HepG2 (cell line): ENCODE results near the gene GPRIN2. TPM values are rescaled to one million over a fixed set of nuclear protein-coding genes. Genes with fewer than 3 reads are reported as not detected.

ENCODE experiments used
- ATAC-seq: fragments of 200-7000 bp; cut with Tn5 transposase; 3 replicates; pipeline ENCODE4 v1.9.1; 2020; ENCODE audit warnings: mild to moderate bottlenecking, moderate library complexity
- BruUV-seq: library from RNA; stranded (reverse); fragments of 400-500 nt; replicated peaks from 2 replicates; lab custom pipeline; 2021; lab: Mats Ljungman, UMichigan
- CTCF ChIA-PET: fragments of 300-600 bp; formaldehyde crosslinking; extraction: SDS; loops from one replicate; lab custom pipeline; 2021; ENCODE audit warnings: low total read pairs, inconsistent platforms, low intra/inter-chr PET ratio; lab: Yijun Ruan, JAX
- POLR2A ChIA-PET: fragments of 350-600 bp; sonication (Branson Sonifier 250); formaldehyde crosslinking; loops from one replicate; lab custom pipeline; 2020; ENCODE audit warnings: antibody characterized with exemption, inconsistent platforms; lab: Yijun Ruan, JAX
- DNase-seq: peaks from one replicate; pipeline ENCODE4 v3.0.0-alpha.2; 2015; ENCODE audit warnings: low spot score
- FAIRE-seq: peaks from 3 replicates; lab custom pipeline; 2011; peaks lifted over from hg19 to GRCh38; lab: Jason Lieb, UNC
- H2AFZ ChIP-seq: one replicate; pipeline ENCODE4 v1.6.1; 2011; ENCODE audit warnings: low read length, inconsistent platforms
- H3K27ac ChIP-seq: fragments of 300-600 bp; 3 replicates; pipeline ENCODE4 v1.8.0; 2011; ENCODE audit warnings: mixed run types, mild to moderate bottlenecking, mixed read lengths, low read length, inconsistent platforms; ENCODE audit not compliant: insufficient read depth; ENCODE audit errors: extremely low read length
- H3K27me3 ChIP-seq, 2 experiments: fragments of 200-600 bp in 1 of 2; 2 replicates in 1 of 2; 3 replicates in 1 of 2; pipeline versions ENCODE4 v1.6.0 to v1.8.0; 2011; ENCODE audit warnings: low read length in 2 of 2, mild to moderate bottlenecking in 2 of 2, moderate library complexity in 2 of 2, inconsistent platforms in 1 of 2; ENCODE audit not compliant: insufficient read depth in 2 of 2, control insufficient read depth in 1 of 2
- H3K36me3 ChIP-seq, 2 experiments: fragments of 200-600 bp in 1 of 2; replicated peaks in 1 of 2; 2 replicates in 1 of 2; 3 replicates in 1 of 2; pipeline versions ENCODE4 v1.5.1 to v1.8.0; 2011; ENCODE audit warnings: low read length in 2 of 2, inconsistent platforms in 1 of 2; ENCODE audit not compliant: insufficient read depth in 2 of 2, control insufficient read depth in 1 of 2
- H3K4me1 ChIP-seq: 2 replicates; pipeline ENCODE4 v1.5.1; 2012; ENCODE audit warnings: low read length, inconsistent platforms; ENCODE audit not compliant: insufficient read depth
- H3K4me2 ChIP-seq: 2 replicates; pipeline ENCODE4 v1.6.0; 2011; ENCODE audit warnings: low read depth, low read length, inconsistent platforms
- H3K4me3 ChIP-seq, 3 experiments: fragments of 200-600 bp in 1 of 3; sonication (generic), shearing (Covaris generic) in 1 of 3; replicated peaks in 1 of 3; 2 replicates each; pipeline ENCODE4 v1.5.1; 2011 to 2016; ENCODE audit warnings: low read length in 3 of 3, inconsistent platforms in 2 of 3, low read depth in 2 of 3, mild to moderate bottlenecking in 2 of 3, control low read depth in 1 of 3, mixed read lengths in 1 of 3; ENCODE audit not compliant: insufficient read depth in 1 of 3
- H3K79me2 ChIP-seq: one replicate; pipeline ENCODE4 v1.6.1; 2011; ENCODE audit warnings: low read length, inconsistent platforms; ENCODE audit not compliant: insufficient read depth
- H3K9ac ChIP-seq: 2 replicates; pipeline ENCODE4 v1.6.0; 2011; ENCODE audit warnings: mild to moderate bottlenecking, low read depth, low read length, inconsistent platforms; ENCODE audit not compliant: insufficient read depth
- H3K9me3 ChIP-seq: 2 replicates; pipeline ENCODE4 v1.5.1; 2012; ENCODE audit warnings: mild to moderate bottlenecking, low read length
- H4K20me1 ChIP-seq: 2 replicates; pipeline ENCODE4 v1.6.0; 2011; ENCODE audit warnings: inconsistent platforms, mild to moderate bottlenecking, low read length, moderate library complexity; ENCODE audit not compliant: insufficient read depth
- ARID4A ChIP-seq: sonication (generic); formaldehyde crosslinking; IDR thresholded peaks from 2 replicates; pipeline ENCODE4 v1.5.0; 2020; ENCODE audit warnings: mild to moderate bottlenecking, missing genetic modification reagents, borderline replicate concordance
- KDM4B ChIP-seq: sonication (generic); formaldehyde crosslinking; IDR thresholded peaks from 2 replicates; pipeline ENCODE4 v1.4.0; 2020; ENCODE audit warnings: missing genetic modification reagents
- NFRKB ChIP-seq: fragments of 450-650 bp; IDR thresholded peaks from 2 replicates; pipeline ENCODE4 v1.6.1; 2017
- NONO ChIP-seq, 2 experiments: fragments of 450-650 bp in 1 of 2; sonication (generic) in 1 of 2; formaldehyde crosslinking in 1 of 2; IDR thresholded peaks in 1 of 2; conservative IDR thresholded peaks in 1 of 2; 2 replicates each; pipeline versions ENCODE4 v1.6.1 to v1.8.0; 2017 to 2022; ENCODE audit warnings: mild to moderate bottlenecking in 1 of 2, missing genetic modification reagents in 1 of 2, moderate library complexity in 1 of 2
- TRIM24 ChIP-seq: sonication (generic); formaldehyde crosslinking; IDR thresholded peaks from 2 replicates; pipeline ENCODE4 v1.8.0; 2022; ENCODE audit warnings: mild to moderate bottlenecking, missing genetic modification reagents
- ZNF251 ChIP-seq: sonication (generic); formaldehyde crosslinking; IDR thresholded peaks from 2 replicates; pipeline ENCODE4 v1.9.0; 2021; ENCODE audit warnings: mild to moderate bottlenecking, missing genetic modification reagents
- ZNF782 ChIP-seq: sonication (generic); formaldehyde crosslinking; IDR thresholded peaks from 2 replicates; pipeline ENCODE4 v1.4.0; 2020; ENCODE audit warnings: missing genetic modification reagents, mild to moderate bottlenecking, borderline replicate concordance
- WGBS: methylation state at CpG from one replicate; pipeline ENCODE4 v1.1.6; 2017; ENCODE audit warnings: low lambda C conversion rate; 5-methylcytosine and 5-hydroxymethylcytosine counted together
- in situ Hi-C: cut with HindIII; loops from 2 replicates; pipeline ENCODE4 v1.10.0; 2017; ENCODE audit warnings: low pct_unique_long_range_greater_than_20kb; ENCODE audit not compliant: extremely low pct_ligation_motif_present
- intact Hi-C: fragments of 100-400 bp; cut with micrococcal nuclease; formaldehyde crosslinking; loops from one replicate; pipeline ENCODE4 v1.10.0; 2022; ENCODE audit not compliant: unreplicated experiment
- polyA plus RNA-seq, 8 experiments: library from polyadenylated mRNA; depleted of rRNA in 3 of 8; stranded (reverse) in 7 of 8; unstranded in 1 of 8; fragments of >200 nt; fragmentation: Illumina TruSeq in 4 of 8; extraction: Trizol in 4 of 8; gene quantifications; 2 replicates each; pipeline versions ENCODE4 v1.2.1 to v1.2.3, GENCODE V29; 2011 to 2016; ENCODE audit warnings: low read depth in 4 of 8, missing spikeins in 1 of 8, mixed read lengths in 1 of 8; ENCODE audit not compliant: insufficient read depth in 1 of 8
- total RNA-seq, 5 experiments: library from RNA; depleted of rRNA; stranded (reverse); fragments of >200 nt; fragmentation: Illumina TruSeq; extraction: Trizol; gene quantifications; 2 replicates each; pipeline ENCODE4 v1.2.3, GENCODE V29; 2016; ENCODE audit warnings: low read depth in 1 of 5

The GPRIN2 gene
- total and polyA plus RNA-seq, 2 of the 13 experiments (the other 11 are each of a cell fraction or from before 2014, with no cell fraction given), result not detected

- Histone ChIP-seq H3K9ac (no peak overlapping the region), H3K4me1 (peaks cover 3% of the 10 kb centered on the region)
- no peak for DNase-seq
Measured at GRCh38 chr10:46553238-46554049, 3.0 kb downstream of the GPRIN2 start.

More at GRCh38 chr10:46553238-46554049, 3.0 kb downstream of the GPRIN2 start:
- FAIRE-seq, result no peak
- H3K27me3 ChIP-seq, result peaks cover 16 to 84% of the 10 kb centered on the region in 2 experiments
- H3K4me3 ChIP-seq, result no peak overlapping the region
- intact Hi-C loops, result no loop called here
- WGBS, result 0% methylated on average over 1 of the region's 2 CpGs
- no peak for TF ChIP-seq NONO (IDR thresholded peaks at IDR 0.05)
- TF ChIP-seq NONO (CRISPR knock-in tag; conservative IDR thresholded peaks at IDR 0.05), result no peak
- no peak for TF ChIP-seq ZNF782
- TF ChIP-seq ARID4A (CRISPR knock-in tag), result 0 out of 2 replicates have a peak, but pooled peaks have one; percentile 3
- TF ChIP-seq KDM4B (CRISPR knock-in tag), result no peak
- TF ChIP-seq ZNF251 (CRISPR knock-in tag), result no peak
- TF ChIP-seq NFRKB, result no peak
- TF ChIP-seq TRIM24 (CRISPR knock-in tag), result no peak
- TF ChIP-seq, all 625 proteins: peak for 1
- in situ Hi-C loops, result no loop called here
- Histone ChIP-seq H3K79me2 (no peaks in the 10 kb centered on the region), H3K36me3 (no peaks in the 10 kb centered on the region), H3K9me3 (no peaks in the 10 kb centered on the region), H4K20me1 (no peaks in the 10 kb centered on the region; the same call in 1 of the 2 replicates), H2AFZ (no peak overlapping the region), H3K4me2 (no peak overlapping the region), H3K27ac (no peak overlapping the region)
- ATAC-seq, result no peak
- POLR2A ChIA-PET, result no interaction called here
- BruUV-seq, result no TSS peak
- CTCF ChIA-PET, result no interaction called here
